Measurements from ENCODE around the gene FRMD8.

DNA sequence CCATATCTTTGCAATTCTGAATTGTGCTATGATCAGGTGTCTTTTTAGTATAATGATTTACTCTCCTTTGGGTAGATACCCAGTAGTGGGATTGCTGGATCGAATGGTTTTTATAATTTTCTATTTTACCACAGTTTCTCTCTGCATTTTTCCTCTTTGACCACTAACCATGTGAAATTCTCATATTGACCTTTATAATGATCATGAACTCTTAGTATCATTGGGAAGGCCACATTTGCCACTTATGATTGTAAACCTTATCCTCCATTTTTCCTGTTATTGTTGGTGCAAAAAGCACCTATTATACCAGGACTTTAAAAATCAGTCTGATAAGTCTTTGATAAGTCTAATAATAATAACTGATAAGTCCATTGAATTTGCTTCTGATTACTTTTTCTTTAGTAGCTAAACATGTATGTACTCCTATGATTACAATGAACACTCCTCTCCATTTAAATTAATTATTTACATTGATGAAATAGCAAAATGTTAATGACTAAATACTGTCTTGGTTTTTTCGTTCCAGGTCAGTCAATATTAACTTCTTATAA, 45.7 kb downstream of the FRMD8 start:
- TF ChIP-seq CTCF (IDR thresholded peaks at IDR 0.05): no peak
- TF ChIP-seq POLR2A (IDR thresholded peaks at IDR 0.05): no peak
- no peak for TF ChIP-seq EP300 (IDR thresholded peaks at IDR 0.05)
